SK-N-MC (cell line): Measurements from ENCODE around the gene PSMD1.
"Not testable (repeated sequence)": the region's sequence is repeated elsewhere in the genome, so short reads cannot be mapped to it uniquely, and the experiment has no call there.

Source experiments
- DNase-seq: peaks from one replicate; pipeline ENCODE4 v3.0.0-alpha.2; 2011; ENCODE audit warnings: low read depth, low spot score
- H3K27ac ChIP-seq: fragments of 200-600 bp; sonication (generic); 2 replicates; pipeline ENCODE4 v1.5.1; 2016; ENCODE audit warnings: mixed run types
- H3K36me3 ChIP-seq: fragments of 200-600 bp; sonication (generic); 2 replicates; pipeline ENCODE4 v1.6.1; 2017; ENCODE audit warnings: antibody characterized with exemption, low read length, mixed read lengths; ENCODE audit not compliant: insufficient read depth
- H3K4me3 ChIP-seq: fragments of 200-600 bp; sonication (generic); 2 replicates; pipeline ENCODE4 v1.5.1; 2016
- H3K9ac ChIP-seq: fragments of 200-600 bp; sonication (generic); 2 replicates; pipeline ENCODE4 v1.8.0; 2017; ENCODE audit warnings: mixed run types, mixed read lengths; ENCODE audit not compliant: insufficient read length
- H3K9me3 ChIP-seq: fragments of 200-600 bp; sonication (generic); 2 replicates; pipeline ENCODE4 v1.6.1; 2017; ENCODE audit warnings: low read depth, mild to moderate bottlenecking, antibody characterized with exemption, low read length, moderate library complexity, mixed read lengths
- EZH2 ChIP-seq: fragments of 200-600 bp; sonication (generic); IDR thresholded peaks from one replicate; pipeline ENCODE4 v1.6.1; 2017; ENCODE audit warnings: antibody characterized with exemption
- FOXP2 ChIP-seq: optimal IDR thresholded peaks from 2 replicates; pipeline ENCODE3; 2011; ENCODE audit warnings: mild to moderate bottlenecking, moderate library complexity; ENCODE audit not compliant: insufficient read depth; ENCODE audit errors: extremely low read length, control extremely low read depth
- POLR2AphosphoS5 ChIP-seq: IDR thresholded peaks from 2 replicates; pipeline ENCODE4 v1.6.1; 2012; ENCODE audit warnings: mild to moderate bottlenecking, low read depth, low read length, borderline replicate concordance

The PSMD1 gene

DNA sequence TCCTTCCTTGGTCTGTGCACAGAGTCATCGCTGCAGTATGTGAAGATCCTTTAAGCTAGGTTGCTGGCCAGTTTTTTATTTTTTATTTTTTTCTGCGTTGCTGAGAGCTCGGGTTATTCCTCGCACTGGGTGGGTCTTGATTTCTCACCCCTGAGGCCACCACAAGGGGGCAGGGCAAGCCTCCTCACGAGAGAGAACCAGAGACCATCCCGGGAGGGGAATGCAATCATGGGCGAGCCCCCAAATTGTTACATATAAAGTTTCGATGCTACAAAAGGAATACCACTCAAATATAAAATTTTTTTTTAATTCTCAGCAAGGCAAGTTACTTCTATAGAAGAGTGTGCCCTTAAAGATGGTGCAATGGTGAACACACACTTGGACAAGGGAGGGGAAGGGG is 43.3 kb downstream of the PSMD1 start:
- H3K4me3 ChIP-seq = no peak overlapping the region
- no peak for TF ChIP-seq FOXP2
- no peak for TF ChIP-seq POLR2AphosphoS5
- no peak for TF ChIP-seq EZH2
- H3K9ac ChIP-seq = no peak overlapping the region
- DNase-seq = no peak
- no peaks in the 10 kb centered on the region for H3K9me3 ChIP-seq
- H3K27ac ChIP-seq = no peak overlapping the region
- H3K36me3 ChIP-seq = peaks cover 68% of the 10 kb centered on the region

DNA sequence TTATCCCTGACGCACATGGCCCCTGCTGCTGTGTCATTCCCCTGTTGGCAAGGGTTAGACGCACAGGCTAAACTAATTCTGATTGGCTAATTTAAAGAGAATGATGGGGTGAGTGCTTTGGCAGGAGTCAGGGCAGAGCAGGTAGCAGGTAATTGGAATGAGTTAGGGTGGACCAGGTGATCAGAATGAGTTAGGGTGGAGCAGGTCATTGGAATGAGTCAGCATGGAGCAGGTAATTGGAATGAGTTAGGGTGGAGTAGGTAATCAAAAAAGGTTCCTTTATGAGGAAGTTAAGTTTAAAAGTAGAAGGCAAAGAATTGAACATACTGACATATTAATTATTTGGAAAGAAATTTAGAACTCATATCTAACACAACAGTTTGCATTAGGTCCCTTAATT is 43.7 kb downstream of the PSMD1 start:
- H3K9me3 ChIP-seq, H3K27ac ChIP-seq, DNase-seq, H3K9ac ChIP-seq, H3K4me3 ChIP-seq: not testable (repeated sequence)
- peaks cover 66% of the 10 kb centered on the region for H3K36me3 ChIP-seq

DNA sequence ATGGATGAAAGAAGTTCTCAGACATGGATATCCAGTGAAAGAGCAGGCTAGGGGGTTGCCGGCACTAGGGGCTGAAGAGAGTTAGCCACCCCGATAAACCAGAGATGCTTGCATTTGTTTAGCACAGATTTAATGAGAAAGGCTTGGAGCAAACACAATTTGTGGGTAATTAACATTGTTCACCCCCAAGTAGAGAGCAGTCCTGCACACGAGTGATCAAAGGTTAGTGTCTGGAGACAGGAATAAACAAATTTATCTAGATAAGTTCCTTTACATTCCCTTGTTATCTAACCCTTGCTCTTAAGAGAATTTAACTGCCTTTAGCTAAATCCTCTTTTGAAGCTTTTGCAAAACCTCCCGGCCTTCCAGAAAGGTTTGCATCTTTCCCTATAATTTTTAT is 44.3 kb downstream of the PSMD1 start:
- H3K4me3 ChIP-seq = no peak overlapping the region
- H3K36me3 ChIP-seq = peaks cover 66% of the 10 kb centered on the region

DNA sequence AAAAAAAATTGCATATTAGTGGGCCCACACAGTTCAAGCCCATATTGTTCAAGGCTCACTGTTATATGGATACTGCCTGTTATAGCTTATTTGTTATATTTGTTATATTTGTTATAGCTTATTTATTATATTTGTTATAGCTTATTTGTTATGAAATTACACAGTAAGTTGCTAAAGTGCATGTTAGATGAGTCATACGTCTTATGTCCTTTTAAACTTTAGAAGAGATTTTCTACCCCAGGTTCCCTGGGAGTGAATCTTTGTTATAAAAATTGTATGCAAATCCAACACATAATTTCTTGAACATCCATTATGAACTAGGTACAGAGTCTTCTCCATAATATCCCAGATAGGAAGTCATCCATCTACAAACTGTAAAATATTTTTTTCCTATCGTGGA is 46.1 kb downstream of the PSMD1 start:
- H3K27ac ChIP-seq = no peak overlapping the region
- H3K9ac ChIP-seq = no peak overlapping the region
- H3K36me3 ChIP-seq = peaks cover 52% of the 10 kb centered on the region

More for the DNA sequence above, 44.3 kb downstream of the PSMD1 start:
- no peaks in the 10 kb centered on the region for H3K9me3 ChIP-seq
- no peak for DNase-seq
- TF ChIP-seq POLR2AphosphoS5 = no peak
- TF ChIP-seq EZH2 = no peak
- TF ChIP-seq FOXP2 = no peak
- no peak overlapping the region for H3K9ac ChIP-seq
- no peak overlapping the region for H3K27ac ChIP-seq

DNA sequence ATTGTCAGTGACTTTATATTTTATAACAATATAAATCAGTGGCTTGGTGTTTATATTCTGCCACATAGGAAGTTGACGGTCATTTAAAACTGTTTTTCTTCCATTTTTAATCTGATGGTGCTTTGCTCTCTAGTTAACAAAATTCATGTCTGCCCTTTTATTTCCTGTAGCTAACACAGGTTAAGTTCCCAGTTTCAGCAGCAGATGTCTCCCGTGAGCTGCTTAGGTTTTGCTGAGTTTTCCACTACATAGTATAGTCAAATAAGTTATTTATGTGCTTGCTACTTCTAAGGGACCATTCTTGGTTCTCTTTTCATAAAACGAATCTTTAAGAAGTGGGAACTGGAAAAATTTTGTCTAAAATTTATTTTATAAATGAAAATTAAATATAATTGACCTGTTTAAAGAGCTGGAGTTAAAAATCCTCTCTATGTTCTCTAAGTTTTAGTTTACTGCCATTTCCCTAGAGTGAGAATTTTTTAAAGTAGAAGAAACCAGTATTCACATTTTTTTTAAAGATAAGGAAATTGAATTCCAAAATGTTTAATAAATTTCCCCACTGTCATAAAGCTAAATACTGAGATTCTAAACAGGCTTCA is 47.5 kb downstream of the PSMD1 start:
- DNase-seq = peak; percentile 39
- Histone ChIP-seq H3K9ac (no peak overlapping the region), H3K9me3 (no peaks in the 10 kb centered on the region), H3K4me3 (no peak overlapping the region), H3K36me3 (peaks cover 50% of the 10 kb centered on the region), H3K27ac (no peak overlapping the region)
- no peak for TF ChIP-seq EZH2
- TF ChIP-seq FOXP2 = no peak
- no peak for TF ChIP-seq POLR2AphosphoS5

More for the DNA sequence above, 46.1 kb downstream of the PSMD1 start:
- DNase-seq = no peak
- no peaks in the 10 kb centered on the region for H3K9me3 ChIP-seq
- no peak for TF ChIP-seq FOXP2
- no peak for TF ChIP-seq EZH2
- no peak for TF ChIP-seq POLR2AphosphoS5
- no peak overlapping the region for H3K4me3 ChIP-seq

DNA sequence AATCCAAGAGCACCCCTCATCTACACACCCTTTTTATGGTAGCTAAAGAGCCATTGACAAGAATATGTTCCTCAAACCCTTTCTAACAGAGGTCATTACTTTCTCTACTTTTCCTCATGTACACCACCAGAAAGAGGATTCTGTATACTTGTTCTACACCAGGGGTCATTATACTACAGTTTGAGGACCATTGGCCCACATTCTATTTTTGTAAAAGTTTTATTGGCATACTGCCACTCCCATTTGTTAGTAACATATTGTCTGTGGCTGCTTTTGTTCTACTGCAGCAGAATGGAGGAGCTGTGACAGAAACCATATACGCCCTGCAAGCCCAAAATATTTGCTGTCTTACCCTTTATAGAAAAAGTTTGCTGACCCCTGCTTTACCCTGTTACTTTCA is 53.9 kb downstream of the PSMD1 start:
- Histone ChIP-seq H3K27ac (no peak overlapping the region), H3K4me3 (no peak overlapping the region), H3K9ac (no peak overlapping the region), H3K36me3 (peaks cover 53% of the 10 kb centered on the region), H3K9me3 (no peaks in the 10 kb centered on the region)
- TF ChIP-seq FOXP2 = no peak
- TF ChIP-seq POLR2AphosphoS5 = no peak
- TF ChIP-seq EZH2 = no peak
- DNase-seq = no peak

DNA sequence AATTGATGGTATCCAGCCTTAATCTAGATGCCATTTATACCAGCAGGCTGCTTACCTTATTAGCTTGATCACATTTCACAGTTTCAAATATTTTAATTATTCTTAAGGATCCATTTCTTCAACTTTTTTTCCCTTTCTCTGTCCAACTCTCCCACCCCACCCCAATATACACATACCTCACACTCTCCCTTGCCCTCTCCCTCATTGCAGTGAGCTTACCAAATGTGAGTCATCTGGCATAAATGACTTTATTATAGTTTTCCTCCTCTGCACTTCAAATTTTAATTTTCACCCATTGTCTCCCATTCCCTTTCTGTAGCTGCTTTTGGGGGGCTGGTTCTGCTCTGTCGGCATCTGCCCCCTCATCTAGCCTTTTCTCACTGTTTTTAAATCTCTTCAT is 55.3 kb downstream of the PSMD1 start:
- DNase-seq = no peak
- Histone ChIP-seq H3K9me3 (no peaks in the 10 kb centered on the region), H3K27ac (no peak overlapping the region), H3K4me3 (no peak overlapping the region), H3K9ac (no peak overlapping the region), H3K36me3 (peaks cover 50% of the 10 kb centered on the region)
- no peak for TF ChIP-seq EZH2
- TF ChIP-seq POLR2AphosphoS5 = no peak
- TF ChIP-seq FOXP2 = no peak

DNA sequence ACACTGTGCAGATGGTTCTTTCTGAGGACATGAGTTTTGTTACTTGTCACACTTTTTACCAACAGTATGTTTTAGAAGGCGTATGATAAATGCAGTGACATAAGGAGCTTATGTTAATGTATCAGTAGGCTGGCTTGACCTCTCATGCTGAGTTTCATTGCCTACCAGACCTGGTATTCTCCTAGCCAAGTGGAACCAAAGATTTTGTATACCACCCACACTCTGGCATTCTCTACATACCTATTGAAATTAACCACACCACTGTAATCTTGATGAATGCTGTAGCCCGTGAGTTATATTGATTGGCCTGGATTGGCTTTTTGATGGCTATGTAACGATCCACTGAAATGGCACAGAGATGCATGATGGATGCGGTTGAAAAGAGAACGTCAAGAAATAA is 56.8 kb downstream of the PSMD1 start:
- no peak for DNase-seq
- H3K9me3 ChIP-seq = no peaks in the 10 kb centered on the region
- H3K9ac ChIP-seq = no peak overlapping the region
- no peak overlapping the region for H3K27ac ChIP-seq
- H3K36me3 ChIP-seq = peaks cover 43% of the 10 kb centered on the region
- H3K4me3 ChIP-seq = no peak overlapping the region
- TF ChIP-seq EZH2 = no peak
- no peak for TF ChIP-seq FOXP2
- TF ChIP-seq POLR2AphosphoS5 = no peak

DNA sequence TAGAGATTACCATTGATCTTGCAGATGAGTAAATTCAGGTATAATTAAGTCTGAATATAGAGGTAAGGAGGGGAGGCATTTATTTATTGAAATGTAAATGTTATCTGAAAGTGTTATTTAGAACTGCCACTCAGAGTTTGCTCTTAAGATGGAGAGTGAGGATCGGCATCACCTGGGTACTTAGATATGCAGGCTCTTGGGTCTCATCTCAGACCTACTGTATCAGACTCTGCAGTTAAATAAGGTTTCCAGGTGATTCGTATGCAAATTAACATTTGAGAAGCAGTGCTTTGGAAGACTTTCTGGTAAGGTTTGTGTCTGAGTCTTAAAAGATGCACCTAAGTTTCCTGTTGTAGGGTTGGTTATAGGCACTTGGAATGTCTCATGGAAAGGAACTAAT is 59.0 kb downstream of the PSMD1 start:
- Histone ChIP-seq H3K4me3 (no peak overlapping the region), H3K36me3 (peaks cover 23% of the 10 kb centered on the region), H3K9ac (no peak overlapping the region), H3K27ac (0 out of 2 replicates have a peak overlapping the region, but pooled peaks have one; percentile 0), H3K9me3 (no peaks in the 10 kb centered on the region)
- TF ChIP-seq FOXP2 = no peak
- TF ChIP-seq POLR2AphosphoS5 = no peak
- no peak for TF ChIP-seq EZH2
- no peak for DNase-seq
